Measurements from ENCODE around the gene STRN. TPM values are rescaled to one million over a fixed set of nuclear protein-coding genes. Genes with fewer than 3 reads are reported as not detected.

Gene STRN
- total and polyA plus RNA-seq, 2 of the 13 experiments (the other 11 are each of a cell fraction or from before 2014, with no cell fraction given): 10.4 to 19.3 TPM

- TF ChIP-seq, protein P1, sequence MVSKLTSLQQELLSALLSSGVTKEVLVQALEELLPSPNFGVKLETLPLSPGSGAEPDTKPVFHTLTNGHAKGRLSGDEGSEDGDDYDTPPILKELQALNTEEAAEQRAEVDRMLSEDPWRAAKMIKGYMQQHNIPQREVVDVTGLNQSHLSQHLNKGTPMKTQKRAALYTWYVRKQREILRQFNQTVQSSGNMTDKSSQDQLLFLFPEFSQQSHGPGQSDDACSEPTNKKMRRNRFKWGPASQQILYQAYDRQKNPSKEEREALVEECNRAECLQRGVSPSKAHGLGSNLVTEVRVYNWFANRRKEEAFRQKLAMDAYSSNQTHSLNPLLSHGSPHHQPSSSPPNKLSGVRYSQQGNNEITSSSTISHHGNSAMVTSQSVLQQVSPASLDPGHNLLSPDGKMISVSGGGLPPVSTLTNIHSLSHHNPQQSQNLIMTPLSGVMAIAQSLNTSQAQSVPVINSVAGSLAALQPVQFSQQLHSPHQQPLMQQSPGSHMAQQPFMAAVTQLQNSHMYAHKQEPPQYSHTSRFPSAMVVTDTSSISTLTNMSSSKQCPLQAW (CRISPR knock-in tag; IDR thresholded peaks at IDR 0.05): peak; percentile 63; the same call in 1 of the 2 replicates
- TF ChIP-seq PHF21A (CRISPR knock-in tag; IDR thresholded peaks at IDR 0.05) (no peak), RELA (CRISPR knock-in tag; IDR thresholded peaks at IDR 0.05) (peak; percentile 7; the same call in 1 of the 2 replicates), AHR (CRISPR knock-in tag; IDR thresholded peaks at IDR 0.05) (0 out of 2 replicates have a peak, but pooled peaks have one; percentile 44), ZNF567 (CRISPR knock-in tag; IDR thresholded peaks at IDR 0.05; ENCODE audit: borderline replicate concordance) (0 out of 2 replicates have a peak, but pooled peaks have one; percentile 10), DZIP1 (CRISPR knock-in tag; IDR thresholded peaks at IDR 0.05) (no peak), CBX1 (IDR thresholded peaks at IDR 0.05; ENCODE audit: low read depth) (no peak), ZFAT (CRISPR knock-in tag; conservative IDR thresholded peaks at IDR 0.05) (no peak), ZNF20 (CRISPR knock-in tag; IDR thresholded peaks at IDR 0.05) (no peak), ZNF30 (CRISPR knock-in tag; IDR thresholded peaks at IDR 0.05) (no peak), MTERF4 (CRISPR knock-in tag; IDR thresholded peaks at IDR 0.05) (0 out of 2 replicates have a peak, but pooled peaks have one; percentile 15), ZNF24 (IDR thresholded peaks at IDR 0.05) (no peak), FIP1L1 (IDR thresholded peaks at IDR 0.05; ENCODE audit: borderline replicate concordance, insufficient read depth, low read depth, low read length) (no peak), CENPBD1 (CRISPR knock-in tag; IDR thresholded peaks at IDR 0.05; ENCODE audit: borderline replicate concordance, low read depth) (no peak), KLF11 (CRISPR knock-in tag; IDR thresholded peaks at IDR 0.05) (no peak)
- TF ChIP-seq, protein P2, sequence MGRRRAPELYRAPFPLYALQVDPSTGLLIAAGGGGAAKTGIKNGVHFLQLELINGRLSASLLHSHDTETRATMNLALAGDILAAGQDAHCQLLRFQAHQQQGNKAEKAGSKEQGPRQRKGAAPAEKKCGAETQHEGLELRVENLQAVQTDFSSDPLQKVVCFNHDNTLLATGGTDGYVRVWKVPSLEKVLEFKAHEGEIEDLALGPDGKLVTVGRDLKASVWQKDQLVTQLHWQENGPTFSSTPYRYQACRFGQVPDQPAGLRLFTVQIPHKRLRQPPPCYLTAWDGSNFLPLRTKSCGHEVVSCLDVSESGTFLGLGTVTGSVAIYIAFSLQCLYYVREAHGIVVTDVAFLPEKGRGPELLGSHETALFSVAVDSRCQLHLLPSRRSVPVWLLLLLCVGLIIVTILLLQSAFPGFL (CRISPR knock-in tag; IDR thresholded peaks at IDR 0.05): no peak
Measured at GRCh38 chr2:36965751-36966369, 476 bp downstream of the STRN start (continued).
